Activated CD4-positive, CD25-positive, alpha-beta regulatory T cell treated with anti-CD3 and anti-CD28 coated beads, Interleukin-2, amount 50 U/mL, for 72 hours (primary cell): Measurements from ENCODE around the gene MLLT1.
"Not testable (repeated sequence)": the region's sequence is repeated elsewhere in the genome, so short reads cannot be mapped to it uniquely, and the experiment has no call there.

Experiments used
- DNase-seq: peaks from one replicate; pipeline ENCODE4 v3.0.0; 2021

Gene MLLT1

GRCh38 chr19:6279931-6280591 lies at the start of gene MLLT1:
TSS of gene MLLT1 (minus strand) at chr19:6279975. CDS start at chr19:6279784, 191 bp downstream.
- DNase-seq, result peak; percentile 97

- DNase-seq, result no peak
Measured at GRCh38 chr19:6326815-6327214, 47.0 kb upstream of the MLLT1 start.

GRCh38 chr19:6325614-6326013 lies 45.8 kb upstream of the MLLT1 start:
- no peak for DNase-seq

GRCh38 chr19:6324757-6325156 lies 45.0 kb upstream of the MLLT1 start:
- no peak for DNase-seq

- no peak for DNase-seq
Measured at GRCh38 chr19:6322284-6322683, 42.5 kb upstream of the MLLT1 start.

- DNase-seq, result no peak
Measured at GRCh38 chr19:6319376-6319775, 39.6 kb upstream of the MLLT1 start.

GRCh38 chr19:6318772-6319171 lies 39.0 kb upstream of the MLLT1 start:
- no peak for DNase-seq

- not testable (repeated sequence) for DNase-seq
Measured at GRCh38 chr19:6315646-6316045, 35.9 kb upstream of the MLLT1 start.

GRCh38 chr19:6313398-6313969 lies 33.7 kb upstream of the MLLT1 start:
- DNase-seq, result no peak

- DNase-seq, result no peak
Measured at GRCh38 chr19:6312018-6312417, 32.2 kb upstream of the MLLT1 start.

- no peak for DNase-seq
Measured at GRCh38 chr19:6298413-6298812, 18.6 kb upstream of the MLLT1 start.

GRCh38 chr19:6297202-6297601 lies 17.4 kb upstream of the MLLT1 start:
- no peak for DNase-seq

GRCh38 chr19:6292006-6292405 lies 12.2 kb upstream of the MLLT1 start:
- DNase-seq, result no peak

- no peak for DNase-seq
Measured at GRCh38 chr19:6288737-6289136, 9.0 kb upstream of the MLLT1 start.

GRCh38 chr19:6287269-6287885 lies 7.6 kb upstream of the MLLT1 start:
- no peak for DNase-seq

- no peak for DNase-seq
Measured at GRCh38 chr19:6286676-6287075, 6.9 kb upstream of the MLLT1 start.

GRCh38 chr19:6282393-6282792 lies 2.6 kb upstream of the MLLT1 start:
- DNase-seq, result not testable (repeated sequence)

GRCh38 chr19:6279620-6279930 lies 200 bp downstream of the MLLT1 start:
- no peak for DNase-seq

- no peak for DNase-seq
Measured at GRCh38 chr19:6278740-6279619, 795 bp downstream of the MLLT1 start.

GRCh38 chr19:6278051-6278450 lies 1.7 kb downstream of the MLLT1 start:
- no peak for DNase-seq

- DNase-seq, result no peak
Measured at GRCh38 chr19:6276447-6276846, 3.3 kb downstream of the MLLT1 start.

- no peak for DNase-seq
Measured at GRCh38 chr19:6275170-6275744, 4.5 kb downstream of the MLLT1 start.

- no peak for DNase-seq
Measured at GRCh38 chr19:6274756-6275155, 5.0 kb downstream of the MLLT1 start.
